Measurements from ENCODE around the gene CSAD.
A peak's percentile ranks its signal among the peaks of the same experiment; 100 is the strongest.

The CSAD gene

GRCh38 chr12:53198486-53199110, 17.9 kb upstream of the CSAD start:
- Mint-ChIP-seq H3K27me3 (no peaks in the 10 kb centered on the region), H3K27ac (peak overlapping the region; percentile 76), H3K4me3 (peak overlapping the region; percentile 45), H3K9me3 (no peaks in the 10 kb centered on the region), H3K36me3 (peaks cover 35% of the 10 kb centered on the region), H3K4me1 (peaks cover 43% of the 10 kb centered on the region)
- DNase-seq (ENCODE audit: low spot score in 2 of 2) (no peak), ATAC-seq (ENCODE audit: low read depth) (no peak)

GRCh38 chr12:53197011-53197640, 16.4 kb upstream of the CSAD start:
- no peak for DNase-seq (ENCODE audit: low spot score in 2 of 2)
- H3K4me1 Mint-ChIP-seq = peaks cover 38% of the 10 kb centered on the region
- peak overlapping the region; percentile 69 for H3K27ac Mint-ChIP-seq
- no peaks in the 10 kb centered on the region for H3K27me3 Mint-ChIP-seq
- peaks cover 41% of the 10 kb centered on the region for H3K36me3 Mint-ChIP-seq
- no peak overlapping the region for H3K4me3 Mint-ChIP-seq
- no peaks in the 10 kb centered on the region for H3K9me3 Mint-ChIP-seq
- peak; percentile 4 for ATAC-seq (ENCODE audit: low read depth)

- Mint-ChIP-seq H3K4me1 (peaks cover 38% of the 10 kb centered on the region), H3K9me3 (no peaks in the 10 kb centered on the region), H3K4me3 (no peak overlapping the region), H3K27me3 (no peaks in the 10 kb centered on the region), H3K27ac (peak overlapping the region; percentile 69), H3K36me3 (peaks cover 43% of the 10 kb centered on the region)
- ATAC-seq (ENCODE audit: low read depth) (no peak), DNase-seq (ENCODE audit: low spot score in 2 of 2) (no peak)
Measured at GRCh38 chr12:53196486-53196885, 15.8 kb upstream of the CSAD start.

DNA sequence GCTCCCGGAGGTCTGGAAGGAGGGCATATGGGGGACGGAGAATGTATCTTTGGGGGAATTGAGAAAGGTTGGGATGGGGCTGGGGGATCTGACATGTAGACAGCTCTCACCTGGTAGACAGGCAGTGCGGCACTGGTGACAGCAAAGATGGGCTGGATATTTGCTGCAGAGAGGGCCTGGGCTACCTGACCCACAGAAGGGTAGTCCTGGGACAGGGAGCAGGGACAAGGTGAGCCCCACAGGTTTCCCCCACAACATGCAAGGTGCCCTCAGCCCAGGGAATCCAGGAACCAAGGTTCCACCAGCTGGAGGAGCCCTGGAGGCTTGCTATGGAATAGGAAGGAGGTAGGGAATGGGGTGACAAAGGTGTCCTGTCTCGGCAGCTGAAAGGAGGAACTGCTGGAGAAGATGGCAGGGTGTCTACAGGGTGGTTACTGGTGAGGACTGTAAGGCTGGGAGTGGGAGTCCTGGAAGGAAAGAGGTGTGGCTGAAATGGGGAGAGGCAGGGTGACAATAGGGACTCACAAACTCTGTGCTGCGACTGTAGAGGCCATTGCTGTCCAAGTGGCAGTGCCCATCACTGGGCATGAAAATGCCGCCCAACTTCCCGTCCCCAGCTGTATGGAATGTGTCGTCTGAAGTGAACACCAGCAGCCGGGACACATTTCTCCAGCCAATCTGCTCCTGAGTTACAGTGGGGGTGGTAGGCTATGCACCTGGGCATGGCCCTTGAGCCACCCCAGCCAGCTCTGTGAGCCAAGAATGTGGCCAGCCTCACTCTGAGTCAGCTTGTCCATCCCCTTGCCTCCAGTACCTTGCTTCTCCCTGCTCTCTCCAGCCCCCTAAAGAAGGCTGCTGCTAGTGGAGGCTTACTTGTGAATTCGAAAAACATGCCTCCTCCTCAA, 15.0 kb upstream of the CSAD start:
- Mint-ChIP-seq H3K27ac (peak overlapping the region; percentile 79), H3K27me3 (no peaks in the 10 kb centered on the region), H3K4me1 (peaks cover 38% of the 10 kb centered on the region), H3K36me3 (peaks cover 42% of the 10 kb centered on the region), H3K9me3 (no peaks in the 10 kb centered on the region), H3K4me3 (no peak overlapping the region)
- no peak for ATAC-seq (ENCODE audit: low read depth)
- no peak for DNase-seq (ENCODE audit: low spot score in 2 of 2)

- ATAC-seq (ENCODE audit: low read depth) (no peak), DNase-seq (ENCODE audit: low spot score in 2 of 2) (no peak)
- Mint-ChIP-seq H3K4me3 (no peak overlapping the region), H3K4me1 (peaks cover 36% of the 10 kb centered on the region), H3K27ac (peak overlapping the region; percentile 79), H3K36me3 (peaks cover 41% of the 10 kb centered on the region), H3K27me3 (no peaks in the 10 kb centered on the region), H3K9me3 (no peaks in the 10 kb centered on the region)
Measured at GRCh38 chr12:53194973-53195372, 14.2 kb upstream of the CSAD start.

DNA sequence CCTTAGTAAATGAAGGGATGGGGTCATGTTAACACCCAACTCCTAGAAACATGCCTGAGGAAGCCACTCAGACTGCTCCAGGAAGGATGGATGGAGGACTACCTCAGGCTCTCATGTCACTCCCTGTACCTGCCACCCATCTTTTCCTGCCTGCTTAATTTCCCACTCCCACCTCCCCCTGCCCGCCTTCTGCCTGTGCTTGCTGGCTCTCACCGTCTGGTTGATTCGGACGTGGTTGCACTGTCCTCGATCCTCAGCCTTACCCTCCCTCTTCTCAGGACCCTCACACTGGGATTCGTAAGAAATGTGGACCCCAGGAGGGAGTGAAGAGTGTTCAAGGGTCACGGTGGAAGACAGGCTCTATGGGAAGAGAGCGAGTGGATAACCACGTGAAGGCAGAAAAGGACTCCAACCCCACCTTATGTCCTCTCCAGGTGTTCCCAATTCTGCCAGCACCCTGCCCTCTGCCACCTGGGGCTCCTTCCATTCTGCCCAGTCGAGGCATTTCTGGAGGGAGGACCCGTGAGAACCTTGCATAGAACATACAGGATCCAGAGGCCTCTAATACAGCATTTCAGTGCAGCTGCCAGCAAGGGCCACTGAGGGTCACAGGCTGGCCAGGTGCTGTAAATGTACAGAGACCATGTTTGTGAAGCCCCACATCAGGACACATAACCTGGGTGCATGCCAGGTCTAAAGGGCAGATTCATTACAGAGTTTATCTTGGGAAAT, 13.4 kb upstream of the CSAD start:
- Mint-ChIP-seq H3K36me3 (peaks cover 37% of the 10 kb centered on the region), H3K9me3 (no peaks in the 10 kb centered on the region), H3K27me3 (no peaks in the 10 kb centered on the region), H3K4me1 (peaks cover 32% of the 10 kb centered on the region), H3K27ac (peak overlapping the region; percentile 76), H3K4me3 (no peak overlapping the region)
- DNase-seq (ENCODE audit: low spot score in 2 of 2) (no peak), ATAC-seq (ENCODE audit: low read depth) (no peak)

DNA sequence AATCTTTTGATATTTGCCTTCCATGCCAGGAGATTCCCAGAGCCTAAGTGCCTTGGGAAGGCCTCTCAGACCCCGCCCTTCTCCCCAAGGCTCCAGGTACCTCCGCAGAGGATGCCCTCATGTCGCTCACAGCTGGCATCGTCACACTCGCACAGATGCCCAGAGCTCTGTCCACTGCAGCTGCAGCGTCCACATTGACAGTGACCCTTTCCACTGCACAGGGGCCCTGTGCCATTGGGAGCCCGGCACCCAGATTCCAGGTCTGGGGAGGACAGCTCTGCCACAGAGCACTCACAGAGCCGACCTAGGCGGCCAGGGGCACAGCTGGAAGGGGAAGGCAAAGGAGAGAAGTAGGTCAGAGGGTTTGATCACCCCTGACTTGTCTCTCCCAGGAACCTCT, 12.3 kb upstream of the CSAD start:
- H3K4me3 Mint-ChIP-seq = no peak overlapping the region
- no peak for ATAC-seq (ENCODE audit: low read depth)
- no peaks in the 10 kb centered on the region for H3K9me3 Mint-ChIP-seq
- H3K27ac Mint-ChIP-seq = peak overlapping the region; percentile 16
- H3K27me3 Mint-ChIP-seq = no peaks in the 10 kb centered on the region
- peaks cover 24% of the 10 kb centered on the region for H3K4me1 Mint-ChIP-seq
- no peak for DNase-seq (ENCODE audit: low spot score in 2 of 2)
- H3K36me3 Mint-ChIP-seq = peaks cover 34% of the 10 kb centered on the region

DNA sequence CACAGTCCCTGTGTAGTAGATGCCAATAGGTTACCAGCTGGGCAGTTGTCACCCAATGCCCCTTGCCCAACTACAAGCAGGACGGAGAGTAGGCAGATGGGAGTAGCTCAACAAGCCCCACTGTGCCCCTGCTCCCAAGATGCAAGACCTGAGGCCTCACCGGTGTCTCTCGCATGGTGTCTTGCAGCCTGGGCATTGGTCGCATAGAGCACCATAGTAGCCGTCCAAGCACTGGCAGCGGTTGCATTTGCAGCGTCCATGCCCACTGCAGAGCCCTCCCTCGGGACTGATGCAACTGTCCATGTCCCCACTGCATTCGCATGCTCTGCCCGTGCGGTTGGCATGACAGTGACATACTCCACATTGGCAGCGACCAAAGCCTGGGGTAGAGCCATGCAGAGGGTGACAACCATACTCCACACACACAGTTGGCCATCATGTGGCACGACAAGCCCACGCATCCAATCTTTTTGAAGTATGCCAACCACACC, 11.9 kb upstream of the CSAD start:
- Mint-ChIP-seq H3K4me3 (no peak overlapping the region), H3K27me3 (no peaks in the 10 kb centered on the region), H3K27ac (no peak overlapping the region), H3K36me3 (peaks cover 33% of the 10 kb centered on the region), H3K4me1 (peaks cover 21% of the 10 kb centered on the region), H3K9me3 (no peaks in the 10 kb centered on the region)
- no peak for DNase-seq (ENCODE audit: low spot score in 2 of 2)
- ATAC-seq (ENCODE audit: low read depth) = no peak

DNA sequence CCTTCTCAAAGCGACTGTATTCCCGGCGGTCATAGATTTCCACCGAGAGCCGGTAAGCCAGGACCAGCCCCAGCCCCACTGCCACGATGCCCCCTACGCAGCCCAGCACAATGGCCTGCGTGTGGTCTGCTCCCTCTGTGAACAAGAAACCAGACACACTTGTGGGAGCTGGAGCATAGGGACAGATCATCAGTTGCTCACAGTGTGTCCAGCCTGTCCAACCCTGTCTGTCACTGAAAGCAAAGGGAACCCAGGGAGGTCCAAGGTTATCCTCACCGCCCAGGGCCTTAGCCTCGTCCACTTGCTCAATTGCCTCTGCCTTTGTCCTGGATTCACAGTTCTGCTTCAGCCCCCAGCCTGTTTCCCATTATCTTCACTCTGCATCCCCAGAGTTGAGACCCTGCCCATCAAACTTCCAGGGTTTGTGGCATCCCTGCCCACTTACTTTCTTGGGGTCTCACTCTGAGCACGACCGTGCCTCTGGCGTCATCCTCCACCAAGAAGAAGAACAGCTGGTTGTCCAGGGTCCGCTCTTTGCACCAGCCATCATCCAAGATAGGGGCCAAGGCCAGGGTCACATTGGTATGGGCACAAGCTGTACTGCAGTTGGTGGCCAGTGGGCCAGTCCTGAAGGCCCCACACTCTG, 11.3 kb upstream of the CSAD start:
- peaks cover 31% of the 10 kb centered on the region for H3K36me3 Mint-ChIP-seq
- no peak overlapping the region for H3K4me3 Mint-ChIP-seq
- peak overlapping the region; percentile 70 for H3K27ac Mint-ChIP-seq
- no peaks in the 10 kb centered on the region for H3K9me3 Mint-ChIP-seq
- H3K4me1 Mint-ChIP-seq = peaks cover 21% of the 10 kb centered on the region
- ATAC-seq (ENCODE audit: low read depth) = no peak
- no peak for DNase-seq (ENCODE audit: low spot score in 2 of 2)
- H3K27me3 Mint-ChIP-seq = no peaks in the 10 kb centered on the region

DNA sequence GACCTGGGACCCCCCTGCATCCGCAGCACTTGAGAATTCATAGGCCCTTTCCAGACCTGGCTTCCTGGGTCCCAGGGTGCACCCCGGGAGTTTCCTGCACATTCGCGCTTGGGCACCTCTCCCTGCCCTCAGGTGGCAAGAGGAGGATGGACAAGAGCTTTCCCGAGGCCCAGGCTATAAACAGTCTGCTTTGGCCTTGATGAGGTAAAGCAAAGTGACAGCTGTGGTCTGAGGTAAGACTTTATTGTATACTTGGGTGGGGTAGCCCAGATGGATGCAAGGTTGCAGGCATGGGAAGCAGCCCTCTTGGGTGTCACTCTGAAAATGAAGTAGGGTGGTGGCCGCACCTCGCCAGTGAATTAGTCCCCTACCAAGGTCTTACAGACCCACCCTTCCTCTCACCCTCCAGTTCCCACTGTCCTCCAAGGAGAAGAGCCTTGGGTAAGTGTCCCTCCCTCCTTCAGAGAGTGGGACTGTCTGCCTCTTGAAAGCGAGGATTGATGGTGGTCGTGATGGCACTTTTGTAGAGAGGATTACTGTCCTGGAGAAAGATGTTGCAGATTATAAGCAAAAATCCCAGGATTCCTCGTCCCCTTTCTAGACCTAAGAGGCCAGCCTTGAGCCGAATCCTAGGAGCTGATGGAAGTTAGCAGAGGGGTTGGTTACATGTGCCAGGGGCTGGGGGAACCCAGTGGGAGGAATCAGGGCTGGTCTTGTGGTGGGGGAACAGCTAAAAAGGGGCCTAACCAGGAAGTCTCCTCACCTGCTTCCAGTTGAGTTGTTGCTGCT, 10.6 kb upstream of the CSAD start:
- no peak overlapping the region for H3K4me3 Mint-ChIP-seq
- H3K36me3 Mint-ChIP-seq = peaks cover 32% of the 10 kb centered on the region
- DNase-seq (ENCODE audit: low spot score in 2 of 2) = no peak
- ATAC-seq (ENCODE audit: low read depth) = no peak
- no peaks in the 10 kb centered on the region for H3K9me3 Mint-ChIP-seq
- H3K27ac Mint-ChIP-seq = no peak overlapping the region
- H3K4me1 Mint-ChIP-seq = peaks cover 17% of the 10 kb centered on the region
- no peaks in the 10 kb centered on the region for H3K27me3 Mint-ChIP-seq

- DNase-seq (ENCODE audit: low spot score in 2 of 2) = no peak
- peaks cover 11% of the 10 kb centered on the region for H3K4me1 Mint-ChIP-seq
- peaks cover 30% of the 10 kb centered on the region for H3K36me3 Mint-ChIP-seq
- peak; percentile 96 for ATAC-seq (ENCODE audit: low read depth)
- H3K9me3 Mint-ChIP-seq = no peaks in the 10 kb centered on the region
- H3K27me3 Mint-ChIP-seq = no peaks in the 10 kb centered on the region
- no peak overlapping the region for H3K27ac Mint-ChIP-seq
- no peak overlapping the region for H3K4me3 Mint-ChIP-seq
Measured at GRCh38 chr12:53190108-53190729, 9.5 kb upstream of the CSAD start.

GRCh38 chr12:53187145-53187899, 6.6 kb upstream of the CSAD start:
- Mint-ChIP-seq H3K9me3 (no peaks in the 10 kb centered on the region), H3K4me3 (no peak overlapping the region), H3K4me1 (peaks cover 30% of the 10 kb centered on the region), H3K36me3 (peaks cover 29% of the 10 kb centered on the region), H3K27ac (no peak overlapping the region), H3K27me3 (no peaks in the 10 kb centered on the region)
- DNase-seq (ENCODE audit: low spot score in 2 of 2) = no peak
- no peak for ATAC-seq (ENCODE audit: low read depth)
